GM12801 (cell line): ENCODE results near the gene DNMT1.

ENCODE experiments used
- TF ChIP-seq, protein P1 (sequence below): IDR thresholded peaks from one replicate; pipeline ENCODE4 v1.5.1; 2011; ENCODE audit warnings: control low read depth; ENCODE audit not compliant: insufficient read length; ENCODE audit errors: extremely low read depth

DNMT1 gene

DNA sequence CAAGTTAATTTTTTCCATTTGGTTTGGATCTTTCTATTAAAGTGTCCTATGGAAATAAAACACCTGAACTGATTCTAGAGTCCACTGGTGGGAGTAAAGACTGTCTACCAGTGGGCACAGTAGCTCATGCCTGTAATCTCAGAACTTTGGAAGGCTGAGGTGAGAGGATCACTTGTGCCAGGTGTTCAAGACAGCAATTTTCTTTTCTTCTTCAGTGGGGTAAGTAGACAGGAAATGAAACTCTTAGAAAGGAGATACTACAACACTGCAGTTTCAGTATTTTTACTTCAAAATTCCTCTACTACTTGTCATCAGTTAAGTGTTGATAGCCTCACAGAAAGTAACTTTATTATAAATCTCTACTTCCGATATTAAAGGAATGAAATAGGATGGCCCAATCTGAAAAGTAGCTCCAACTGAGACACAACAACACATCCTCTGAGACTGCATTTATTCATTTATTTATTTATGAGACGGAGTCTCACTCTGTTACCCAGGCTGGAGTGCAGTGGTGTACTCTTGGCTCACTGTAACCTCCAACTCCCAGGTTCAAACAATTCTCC, 26.3 kb downstream of the DNMT1 start:
- TF ChIP-seq, protein P1, sequence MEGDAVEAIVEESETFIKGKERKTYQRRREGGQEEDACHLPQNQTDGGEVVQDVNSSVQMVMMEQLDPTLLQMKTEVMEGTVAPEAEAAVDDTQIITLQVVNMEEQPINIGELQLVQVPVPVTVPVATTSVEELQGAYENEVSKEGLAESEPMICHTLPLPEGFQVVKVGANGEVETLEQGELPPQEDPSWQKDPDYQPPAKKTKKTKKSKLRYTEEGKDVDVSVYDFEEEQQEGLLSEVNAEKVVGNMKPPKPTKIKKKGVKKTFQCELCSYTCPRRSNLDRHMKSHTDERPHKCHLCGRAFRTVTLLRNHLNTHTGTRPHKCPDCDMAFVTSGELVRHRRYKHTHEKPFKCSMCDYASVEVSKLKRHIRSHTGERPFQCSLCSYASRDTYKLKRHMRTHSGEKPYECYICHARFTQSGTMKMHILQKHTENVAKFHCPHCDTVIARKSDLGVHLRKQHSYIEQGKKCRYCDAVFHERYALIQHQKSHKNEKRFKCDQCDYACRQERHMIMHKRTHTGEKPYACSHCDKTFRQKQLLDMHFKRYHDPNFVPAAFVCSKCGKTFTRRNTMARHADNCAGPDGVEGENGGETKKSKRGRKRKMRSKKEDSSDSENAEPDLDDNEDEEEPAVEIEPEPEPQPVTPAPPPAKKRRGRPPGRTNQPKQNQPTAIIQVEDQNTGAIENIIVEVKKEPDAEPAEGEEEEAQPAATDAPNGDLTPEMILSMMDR = no peak

DNA sequence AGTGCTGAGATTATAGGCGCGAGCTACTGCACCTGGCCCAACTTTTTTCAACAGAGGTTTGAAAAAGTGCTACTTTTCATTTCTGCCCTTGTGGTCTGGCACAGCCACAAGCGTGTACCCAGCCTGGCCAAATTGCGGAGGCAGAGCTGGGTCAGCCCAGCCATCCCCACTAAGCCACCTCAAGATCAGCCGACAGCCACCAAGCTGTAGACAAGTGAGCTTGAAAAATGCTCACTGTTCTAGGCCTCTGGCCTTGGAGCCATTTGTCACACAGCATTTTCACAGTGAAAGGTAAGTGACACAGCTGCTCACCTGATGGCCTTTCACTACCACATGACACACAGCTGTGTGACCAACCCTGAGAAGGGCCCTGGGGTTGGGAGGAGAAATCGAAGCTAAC, 27.3 kb downstream of the DNMT1 start:
- TF ChIP-seq, protein P1 = no peak

DNA sequence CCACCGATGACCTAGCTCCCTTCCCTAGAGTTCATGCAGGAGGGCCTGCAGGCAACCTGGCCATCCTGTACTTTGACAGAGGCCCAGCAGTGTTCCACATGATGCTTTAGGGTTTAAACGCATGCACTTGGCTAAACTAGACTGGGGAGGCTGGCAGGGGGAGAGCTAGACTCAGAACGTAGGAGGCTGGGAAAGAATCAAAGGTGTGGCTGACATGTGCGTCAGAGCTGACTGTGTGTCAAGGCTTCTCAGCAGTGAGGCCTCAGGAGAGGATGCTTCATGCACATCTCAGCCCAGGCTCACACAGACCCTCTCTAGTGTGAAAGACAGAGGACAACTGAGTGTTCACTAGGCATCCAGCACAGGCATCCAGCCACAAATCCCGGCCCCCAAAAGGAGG, 28.7 kb downstream of the DNMT1 start:
- TF ChIP-seq, protein P1 = no peak

DNA sequence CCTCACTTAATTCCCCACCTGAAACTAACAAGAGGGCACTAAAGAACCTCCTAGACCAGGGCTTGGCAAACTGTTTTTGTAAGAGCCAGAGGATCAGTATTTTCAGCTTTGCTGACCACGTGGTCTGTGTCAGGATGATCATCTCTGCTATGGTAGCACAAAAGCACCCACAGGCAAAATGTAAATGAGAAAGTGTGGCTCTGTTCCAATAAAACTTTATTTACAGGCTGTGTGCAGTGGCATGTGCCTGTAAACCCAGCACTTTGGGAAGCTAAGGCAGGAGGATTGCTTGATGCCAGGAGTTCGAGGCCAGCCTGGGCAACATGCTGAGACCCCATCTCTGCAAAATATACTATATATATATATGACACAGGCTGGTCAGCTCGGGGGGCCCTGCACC, 31.2 kb downstream of the DNMT1 start:
- TF ChIP-seq, protein P1 = no peak

DNA sequence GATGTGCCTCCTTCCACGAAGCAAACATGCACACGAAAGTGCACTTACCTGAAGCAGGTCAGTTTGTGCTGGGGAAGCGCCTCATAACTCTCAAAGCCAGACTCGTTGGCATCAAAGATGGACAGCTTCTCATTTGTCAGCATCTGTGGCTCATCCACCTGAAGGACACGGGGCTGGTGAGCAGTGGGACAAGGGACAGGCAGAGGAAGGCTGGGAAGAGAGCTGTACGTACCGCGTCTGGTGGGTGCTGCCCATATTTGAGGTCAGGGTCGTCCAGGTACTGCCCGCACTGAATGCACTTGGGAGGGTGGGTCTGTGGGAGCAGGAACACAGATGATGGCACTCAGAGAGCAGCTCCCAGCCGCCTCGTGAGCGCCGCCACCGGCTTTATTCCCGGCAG, 35.1 kb downstream of the DNMT1 start:
- TF ChIP-seq, protein P1 = no peak

DNA sequence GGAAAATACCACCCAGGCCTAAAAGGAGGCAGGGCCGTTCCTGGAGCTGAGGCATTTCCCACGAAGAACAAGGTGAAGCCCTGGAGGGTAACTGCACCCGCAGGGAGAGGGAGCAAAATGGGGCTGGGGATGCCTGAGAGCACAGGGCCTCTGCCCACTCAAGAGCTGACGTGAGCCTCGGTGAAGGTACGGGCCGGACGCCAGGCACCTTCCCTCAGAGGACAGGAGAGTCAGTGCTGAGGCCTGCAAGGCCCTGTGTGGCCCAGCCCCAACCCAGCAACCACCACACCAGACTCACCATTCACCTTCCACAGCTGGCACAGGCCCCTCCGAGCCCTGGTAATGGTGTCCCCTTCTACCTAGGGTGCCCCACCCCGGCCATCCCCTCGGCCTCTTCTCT, 36.3 kb downstream of the DNMT1 start:
- TF ChIP-seq, protein P1 = no peak

DNA sequence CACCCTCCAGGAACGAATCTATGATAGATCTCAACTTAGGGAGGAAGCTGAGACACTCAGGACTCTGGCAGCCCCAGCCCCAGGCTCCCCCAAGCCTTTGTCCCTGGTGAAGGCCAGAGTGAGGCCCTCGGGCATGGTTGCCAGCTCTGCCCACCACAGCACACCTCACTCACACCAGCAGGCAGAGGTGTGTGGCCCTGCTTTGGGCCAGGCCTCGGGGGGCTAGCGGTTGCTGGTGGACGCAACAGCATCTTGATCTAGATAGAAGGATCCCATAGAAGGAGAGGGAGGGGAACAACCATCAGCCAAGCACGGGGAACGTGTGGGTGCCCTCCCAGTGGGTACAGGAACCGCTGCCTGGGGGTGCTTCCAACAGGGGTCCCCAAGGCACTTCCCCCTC, 36.7 kb downstream of the DNMT1 start:
- TF ChIP-seq, protein P1 = no peak
